DND-41 (cell line): ENCODE measurements around the gene SFT2D2.

Source experiments
- EZH2 ChIP-seq: IDR thresholded peaks from 3 replicates; pipeline ENCODE4 v1.6.1; 2012; ENCODE audit warnings: borderline replicate concordance, low read depth, mild to moderate bottlenecking, moderate library complexity, low read length, inconsistent platforms; ENCODE audit not compliant: severe bottlenecking
- TF ChIP-seq, protein P1 (sequence below): IDR thresholded peaks from 2 replicates; pipeline ENCODE4 v1.5.1; 2012; ENCODE audit warnings: borderline replicate concordance, low read length, moderate library complexity, mild to moderate bottlenecking; ENCODE audit not compliant: poor library complexity, severe bottlenecking; ENCODE audit errors: extremely low read depth

DNA sequence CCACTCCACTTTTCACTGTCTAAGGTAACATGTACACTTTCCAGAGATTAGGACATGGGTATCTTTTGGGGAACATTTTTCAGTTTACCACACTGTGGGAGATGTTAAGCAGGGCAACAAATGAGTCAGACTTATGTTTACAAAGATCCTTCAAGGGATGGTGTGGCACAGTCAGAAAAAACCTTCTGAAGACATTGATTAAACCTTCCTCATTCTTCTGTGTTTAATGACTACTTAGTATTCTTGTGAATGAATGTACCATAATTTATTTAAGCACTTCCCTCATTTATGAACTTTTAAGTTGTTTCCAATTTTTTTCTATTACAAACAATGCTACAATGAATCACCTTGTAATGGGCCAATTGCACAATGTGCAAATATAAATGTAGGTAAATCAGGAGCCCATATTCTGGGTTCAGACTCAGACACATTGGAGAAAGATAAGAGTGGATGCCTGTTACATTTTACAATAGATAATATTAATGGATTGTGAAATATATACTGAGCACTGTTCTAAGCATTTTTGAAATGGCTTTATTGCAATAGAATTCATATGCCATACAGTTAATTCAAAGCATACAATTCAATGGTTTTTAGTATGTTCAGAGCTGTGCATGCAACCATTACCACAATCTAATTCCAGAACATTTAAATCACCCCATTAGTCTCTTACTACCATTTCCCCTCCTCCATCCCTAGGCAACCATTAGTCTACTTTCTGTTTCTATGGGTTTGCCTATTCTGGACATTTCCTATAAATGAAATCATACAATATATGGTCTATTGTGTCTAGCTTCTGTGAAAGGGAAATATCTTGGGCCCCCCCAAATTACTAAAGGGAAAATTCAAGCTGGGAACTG, 1.9 kb upstream of the SFT2D2 start:
- TF ChIP-seq, protein P1, sequence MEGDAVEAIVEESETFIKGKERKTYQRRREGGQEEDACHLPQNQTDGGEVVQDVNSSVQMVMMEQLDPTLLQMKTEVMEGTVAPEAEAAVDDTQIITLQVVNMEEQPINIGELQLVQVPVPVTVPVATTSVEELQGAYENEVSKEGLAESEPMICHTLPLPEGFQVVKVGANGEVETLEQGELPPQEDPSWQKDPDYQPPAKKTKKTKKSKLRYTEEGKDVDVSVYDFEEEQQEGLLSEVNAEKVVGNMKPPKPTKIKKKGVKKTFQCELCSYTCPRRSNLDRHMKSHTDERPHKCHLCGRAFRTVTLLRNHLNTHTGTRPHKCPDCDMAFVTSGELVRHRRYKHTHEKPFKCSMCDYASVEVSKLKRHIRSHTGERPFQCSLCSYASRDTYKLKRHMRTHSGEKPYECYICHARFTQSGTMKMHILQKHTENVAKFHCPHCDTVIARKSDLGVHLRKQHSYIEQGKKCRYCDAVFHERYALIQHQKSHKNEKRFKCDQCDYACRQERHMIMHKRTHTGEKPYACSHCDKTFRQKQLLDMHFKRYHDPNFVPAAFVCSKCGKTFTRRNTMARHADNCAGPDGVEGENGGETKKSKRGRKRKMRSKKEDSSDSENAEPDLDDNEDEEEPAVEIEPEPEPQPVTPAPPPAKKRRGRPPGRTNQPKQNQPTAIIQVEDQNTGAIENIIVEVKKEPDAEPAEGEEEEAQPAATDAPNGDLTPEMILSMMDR = no peak
- TF ChIP-seq EZH2 = no peak
